Skeletal muscle tissue (tissue), 4 donors: ENCODE measurements around the gene NEK7. TPM values are rescaled to one million over a fixed set of nuclear protein-coding genes. Genes with fewer than 3 reads are reported as not detected.

Experiments used
- H3K27ac ChIP-seq: one replicate; pipeline ENCODE4 v1.7.0; 2013; ENCODE audit warnings: mild to moderate bottlenecking, low read depth, low read length, inconsistent platforms
- H3K27me3 ChIP-seq, 3 donors: one replicate each; pipeline ENCODE4 v1.7.0; 2013; ENCODE audit warnings: low read length in 3 of 3; ENCODE audit not compliant: control insufficient read depth in 3 of 3, insufficient read depth in 3 of 3
- H3K36me3 ChIP-seq, 3 donors: one replicate each; pipeline ENCODE4 v1.7.0; 2013; ENCODE audit warnings: low read length in 3 of 3; ENCODE audit not compliant: control insufficient read depth in 3 of 3, insufficient read depth in 3 of 3
- H3K4me1 ChIP-seq, 3 donors: one replicate each; pipeline ENCODE4 v1.7.0; 2013; ENCODE audit warnings: low read length in 3 of 3, mild to moderate bottlenecking in 3 of 3; ENCODE audit not compliant: control insufficient read depth in 3 of 3, insufficient read depth in 3 of 3
- H3K4me3 ChIP-seq, 3 donors: one replicate each; pipeline ENCODE4 v1.7.0; 2013; ENCODE audit warnings: low read length in 3 of 3
- H3K9ac ChIP-seq, 3 donors: one replicate each; pipeline ENCODE4 v1.7.0; 2013; ENCODE audit warnings: low read length in 3 of 3, mild to moderate bottlenecking in 3 of 3, moderate library complexity in 2 of 3, low read depth in 1 of 3
- H3K9me3 ChIP-seq, 3 donors: one replicate each; pipeline ENCODE4 v1.7.0; 2013; ENCODE audit warnings: low read length in 3 of 3; ENCODE audit not compliant: control insufficient read depth in 3 of 3
- total RNA-seq: library from RNA; depleted of rRNA; stranded (reverse); fragments of >200 nt; gene quantifications from one replicate; pipeline ENCODE4 v1.2.3, GENCODE V29; 2014
- donor health status: Osteomylitis.

NEK7 gene
- total RNA-seq, 1 donor from 2014 or later: 52.7 TPM

- Histone ChIP-seq H3K27me3 (no peaks in the 10 kb centered on the region), H3K9ac (no peak overlapping the region), H3K4me3 (no peak overlapping the region), H3K27ac (no peak overlapping the region), H3K4me1 (no peaks in the 10 kb centered on the region), H3K9me3 (no peaks in the 10 kb centered on the region), H3K36me3 (no peaks in the 10 kb centered on the region)
Observed at GRCh38 chr1:198245379-198245778, 88.6 kb downstream of the NEK7 start.

- H3K4me1 ChIP-seq: no peaks in the 10 kb centered on the region
- H3K9me3 ChIP-seq: no peaks in the 10 kb centered on the region
- H3K9ac ChIP-seq: no peak overlapping the region
- H3K27ac ChIP-seq: no peak overlapping the region
- H3K27me3 ChIP-seq: no peaks in the 10 kb centered on the region
- no peaks in the 10 kb centered on the region for H3K36me3 ChIP-seq
- H3K4me3 ChIP-seq: no peak overlapping the region
Observed at GRCh38 chr1:198246337-198246736, 89.5 kb downstream of the NEK7 start.

- peaks cover 0 to 11% (median 3%) of the 10 kb centered on the region in 3 donors for H3K4me1 ChIP-seq
- no peaks in the 10 kb centered on the region for H3K9me3 ChIP-seq
- H3K27me3 ChIP-seq: no peaks in the 10 kb centered on the region
- H3K4me3 ChIP-seq: no peak overlapping the region
- no peak overlapping the region for H3K27ac ChIP-seq
- H3K9ac ChIP-seq: no peak overlapping the region
- no peaks in the 10 kb centered on the region for H3K36me3 ChIP-seq
Observed at GRCh38 chr1:198253259-198253658, 96.5 kb downstream of the NEK7 start.

- Histone ChIP-seq H3K27ac (no peak overlapping the region), H3K9ac (no peak overlapping the region), H3K4me3 (no peak overlapping the region), H3K9me3 (no peaks in the 10 kb centered on the region), H3K36me3 (no peaks in the 10 kb centered on the region), H3K27me3 (no peaks in the 10 kb centered on the region), H3K4me1 (peaks cover 0 to 11% (median 3%) of the 10 kb centered on the region in 3 donors)
Observed at GRCh38 chr1:198253668-198254067, 96.9 kb downstream of the NEK7 start.

GRCh38 chr1:198254521-198254920 is 97.7 kb downstream of the NEK7 start:
- Histone ChIP-seq H3K36me3 (no peaks in the 10 kb centered on the region), H3K27ac (no peak overlapping the region), H3K4me3 (no peak overlapping the region), H3K9ac (no peak overlapping the region), H3K4me1 (peaks cover 0 to 11% (median 3%) of the 10 kb centered on the region in 3 donors), H3K27me3 (no peaks in the 10 kb centered on the region), H3K9me3 (no peaks in the 10 kb centered on the region)

GRCh38 chr1:198254948-198255347 is 98.2 kb downstream of the NEK7 start:
- H3K4me3 ChIP-seq: no peak overlapping the region
- H3K27me3 ChIP-seq: no peaks in the 10 kb centered on the region
- peaks cover 0 to 11% (median 3%) of the 10 kb centered on the region in 3 donors for H3K4me1 ChIP-seq
- no peak overlapping the region for H3K27ac ChIP-seq
- H3K36me3 ChIP-seq: no peaks in the 10 kb centered on the region
- H3K9me3 ChIP-seq: no peaks in the 10 kb centered on the region
- no peak overlapping the region for H3K9ac ChIP-seq

GRCh38 chr1:198255784-198256183 is 99.0 kb downstream of the NEK7 start:
- peaks cover 0 to 11% (median 3%) of the 10 kb centered on the region in 3 donors for H3K4me1 ChIP-seq
- no peaks in the 10 kb centered on the region for H3K36me3 ChIP-seq

GRCh38 chr1:198258491-198258890 is 101.7 kb downstream of the NEK7 start:
- Histone ChIP-seq H3K9ac (no peak overlapping the region), H3K4me3 (no peak overlapping the region), H3K27ac (no peak overlapping the region), H3K4me1 (peaks cover 0 to 8% (median 3%) of the 10 kb centered on the region in 3 donors), H3K36me3 (no peaks in the 10 kb centered on the region), H3K9me3 (no peaks in the 10 kb centered on the region), H3K27me3 (no peaks in the 10 kb centered on the region)

More at GRCh38 chr1:198255784-198256183, 99.0 kb downstream of the NEK7 start:
- Histone ChIP-seq H3K9me3 (no peaks in the 10 kb centered on the region), H3K9ac (no peak overlapping the region), H3K27ac (no peak overlapping the region), H3K27me3 (no peaks in the 10 kb centered on the region), H3K4me3 (no peak overlapping the region)

- Histone ChIP-seq H3K36me3 (no peaks in the 10 kb centered on the region), H3K4me1 (peaks cover 0 to 5% (median 0%) of the 10 kb centered on the region in 3 donors), H3K4me3 (no peak overlapping the region), H3K27me3 (no peaks in the 10 kb centered on the region), H3K9ac (no peak overlapping the region), H3K9me3 (no peaks in the 10 kb centered on the region), H3K27ac (no peak overlapping the region)
Observed at GRCh38 chr1:198259333-198260074, 102.7 kb downstream of the NEK7 start.

- Histone ChIP-seq H3K36me3 (peaks cover 0 to 3% (median 0%) of the 10 kb centered on the region in 3 donors), H3K27ac (no peak overlapping the region), H3K9ac (no peak overlapping the region), H3K9me3 (no peaks in the 10 kb centered on the region), H3K4me1 (no peaks in the 10 kb centered on the region), H3K4me3 (no peak overlapping the region), H3K27me3 (no peaks in the 10 kb centered on the region)
Observed at GRCh38 chr1:198261886-198262285, 105.1 kb downstream of the NEK7 start.
